HepG2 (cell line): Measurements from ENCODE around the gene CCT3. TPM values are rescaled to one million over a fixed set of nuclear protein-coding genes. Genes with fewer than 3 reads are reported as not detected.
A peak's percentile ranks its signal among the peaks of the same experiment; 100 is the strongest.

Experiments used
- ATAC-seq: fragments of 200-7000 bp; cut with Tn5 transposase; 3 replicates; pipeline ENCODE4 v1.9.1; 2020; ENCODE audit warnings: mild to moderate bottlenecking, moderate library complexity
- BruUV-seq: library from RNA; stranded (reverse); fragments of 400-500 nt; replicated peaks from 2 replicates; lab custom pipeline; 2021; lab: Mats Ljungman, UMichigan
- CTCF ChIA-PET: fragments of 300-600 bp; formaldehyde crosslinking; extraction: SDS; loops from one replicate; lab custom pipeline; 2021; ENCODE audit warnings: low total read pairs, inconsistent platforms, low intra/inter-chr PET ratio; lab: Yijun Ruan, JAX
- POLR2A ChIA-PET: fragments of 350-600 bp; sonication (Branson Sonifier 250); formaldehyde crosslinking; loops from one replicate; lab custom pipeline; 2020; ENCODE audit warnings: antibody characterized with exemption, inconsistent platforms; lab: Yijun Ruan, JAX
- DNase-seq: peaks from one replicate; pipeline ENCODE4 v3.0.0-alpha.2; 2015; ENCODE audit warnings: low spot score
- FAIRE-seq: peaks from 3 replicates; lab custom pipeline; 2011; peaks lifted over from hg19 to GRCh38; lab: Jason Lieb, UNC
- H2AFZ ChIP-seq: one replicate; pipeline ENCODE4 v1.6.1; 2011; ENCODE audit warnings: low read length, inconsistent platforms
- H3K27ac ChIP-seq: fragments of 300-600 bp; 3 replicates; pipeline ENCODE4 v1.8.0; 2011; ENCODE audit warnings: mixed run types, mild to moderate bottlenecking, mixed read lengths, low read length, inconsistent platforms; ENCODE audit not compliant: insufficient read depth; ENCODE audit errors: extremely low read length
- H3K27me3 ChIP-seq, 2 experiments: fragments of 200-600 bp in 1 of 2; 2 replicates in 1 of 2; 3 replicates in 1 of 2; pipeline versions ENCODE4 v1.6.0 to v1.8.0; 2011; ENCODE audit warnings: low read length in 2 of 2, mild to moderate bottlenecking in 2 of 2, moderate library complexity in 2 of 2, inconsistent platforms in 1 of 2; ENCODE audit not compliant: insufficient read depth in 2 of 2, control insufficient read depth in 1 of 2
- H3K36me3 ChIP-seq, 2 experiments: fragments of 200-600 bp in 1 of 2; replicated peaks in 1 of 2; 2 replicates in 1 of 2; 3 replicates in 1 of 2; pipeline versions ENCODE4 v1.5.1 to v1.8.0; 2011; ENCODE audit warnings: low read length in 2 of 2, inconsistent platforms in 1 of 2; ENCODE audit not compliant: insufficient read depth in 2 of 2, control insufficient read depth in 1 of 2
- H3K4me1 ChIP-seq: 2 replicates; pipeline ENCODE4 v1.5.1; 2012; ENCODE audit warnings: low read length, inconsistent platforms; ENCODE audit not compliant: insufficient read depth
- H3K4me2 ChIP-seq: 2 replicates; pipeline ENCODE4 v1.6.0; 2011; ENCODE audit warnings: low read depth, low read length, inconsistent platforms
- H3K4me3 ChIP-seq, 3 experiments: fragments of 200-600 bp in 1 of 3; sonication (generic), shearing (Covaris generic) in 1 of 3; replicated peaks in 1 of 3; 2 replicates each; pipeline ENCODE4 v1.5.1; 2011 to 2016; ENCODE audit warnings: low read length in 3 of 3, inconsistent platforms in 2 of 3, low read depth in 2 of 3, mild to moderate bottlenecking in 2 of 3, control low read depth in 1 of 3, mixed read lengths in 1 of 3; ENCODE audit not compliant: insufficient read depth in 1 of 3
- H3K79me2 ChIP-seq: one replicate; pipeline ENCODE4 v1.6.1; 2011; ENCODE audit warnings: low read length, inconsistent platforms; ENCODE audit not compliant: insufficient read depth
- H3K9ac ChIP-seq: 2 replicates; pipeline ENCODE4 v1.6.0; 2011; ENCODE audit warnings: mild to moderate bottlenecking, low read depth, low read length, inconsistent platforms; ENCODE audit not compliant: insufficient read depth
- H3K9me3 ChIP-seq: 2 replicates; pipeline ENCODE4 v1.5.1; 2012; ENCODE audit warnings: mild to moderate bottlenecking, low read length
- H4K20me1 ChIP-seq: 2 replicates; pipeline ENCODE4 v1.6.0; 2011; ENCODE audit warnings: inconsistent platforms, mild to moderate bottlenecking, low read length, moderate library complexity; ENCODE audit not compliant: insufficient read depth
- HMG20A ChIP-seq: IDR thresholded peaks from 2 replicates; pipeline ENCODE4 v1.6.1; 2016; ENCODE audit warnings: borderline replicate concordance
- MBD4 ChIP-seq: IDR thresholded peaks from 2 replicates; pipeline ENCODE4 v1.6.1; 2012; ENCODE audit warnings: low read length, inconsistent platforms, borderline replicate concordance
- MYNN ChIP-seq: sonication (generic); formaldehyde crosslinking; IDR thresholded peaks from 2 replicates; pipeline ENCODE4 v1.4.0; 2020; ENCODE audit warnings: mild to moderate bottlenecking, low read depth, missing genetic modification reagents
- ZFY ChIP-seq: sonication (generic); formaldehyde crosslinking; IDR thresholded peaks from 2 replicates; pipeline ENCODE4 v1.4.0; 2020; ENCODE audit warnings: missing genetic modification reagents
- ZKSCAN8 ChIP-seq: IDR thresholded peaks from 2 replicates; pipeline ENCODE4 v1.6.1; 2016; ENCODE audit warnings: borderline replicate concordance, missing genetic modification reagents, missing compliant biosample characterization
- ZNF263 ChIP-seq: sonication (generic); formaldehyde crosslinking; IDR thresholded peaks from 2 replicates; pipeline ENCODE4 v1.4.0; 2020; ENCODE audit warnings: missing genetic modification reagents
- WGBS: methylation state at CpG from one replicate; pipeline ENCODE4 v1.1.6; 2017; ENCODE audit warnings: low lambda C conversion rate; 5-methylcytosine and 5-hydroxymethylcytosine counted together
- in situ Hi-C: cut with HindIII; loops from 2 replicates; pipeline ENCODE4 v1.10.0; 2017; ENCODE audit warnings: low pct_unique_long_range_greater_than_20kb; ENCODE audit not compliant: extremely low pct_ligation_motif_present
- intact Hi-C: fragments of 100-400 bp; cut with micrococcal nuclease; formaldehyde crosslinking; loops from one replicate; pipeline ENCODE4 v1.10.0; 2022; ENCODE audit not compliant: unreplicated experiment
- polyA plus RNA-seq, 8 experiments: library from polyadenylated mRNA; depleted of rRNA in 3 of 8; stranded (reverse) in 7 of 8; unstranded in 1 of 8; fragments of >200 nt; fragmentation: Illumina TruSeq in 4 of 8; extraction: Trizol in 4 of 8; gene quantifications; 2 replicates each; pipeline versions ENCODE4 v1.2.1 to v1.2.3, GENCODE V29; 2011 to 2016; ENCODE audit warnings: low read depth in 4 of 8, missing spikeins in 1 of 8, mixed read lengths in 1 of 8; ENCODE audit not compliant: insufficient read depth in 1 of 8
- total RNA-seq, 5 experiments: library from RNA; depleted of rRNA; stranded (reverse); fragments of >200 nt; fragmentation: Illumina TruSeq; extraction: Trizol; gene quantifications; 2 replicates each; pipeline ENCODE4 v1.2.3, GENCODE V29; 2016; ENCODE audit warnings: low read depth in 1 of 5
- TF ChIP-seq, protein P1 (sequence below): sonication (generic); formaldehyde crosslinking; IDR thresholded peaks from 2 replicates; pipeline ENCODE4 v1.5.0; 2020; ENCODE audit warnings: mild to moderate bottlenecking, missing genetic modification reagents, moderate library complexity
- TF ChIP-seq, protein P2 (sequence below): sonication (generic); formaldehyde crosslinking; IDR thresholded peaks from 2 replicates; pipeline ENCODE4 v1.4.0; 2020; ENCODE audit warnings: missing genetic modification reagents, borderline replicate concordance
- TF ChIP-seq, protein P3 (sequence below): sonication (generic); formaldehyde crosslinking; IDR thresholded peaks from 2 replicates; pipeline ENCODE4 v1.5.0; 2020; ENCODE audit warnings: missing genetic modification reagents

CCT3 gene
- total and polyA plus RNA-seq, 2 of the 13 experiments (the other 11 are each of a cell fraction or from before 2014, with no cell fraction given), result 319 to 615 TPM

DNA sequence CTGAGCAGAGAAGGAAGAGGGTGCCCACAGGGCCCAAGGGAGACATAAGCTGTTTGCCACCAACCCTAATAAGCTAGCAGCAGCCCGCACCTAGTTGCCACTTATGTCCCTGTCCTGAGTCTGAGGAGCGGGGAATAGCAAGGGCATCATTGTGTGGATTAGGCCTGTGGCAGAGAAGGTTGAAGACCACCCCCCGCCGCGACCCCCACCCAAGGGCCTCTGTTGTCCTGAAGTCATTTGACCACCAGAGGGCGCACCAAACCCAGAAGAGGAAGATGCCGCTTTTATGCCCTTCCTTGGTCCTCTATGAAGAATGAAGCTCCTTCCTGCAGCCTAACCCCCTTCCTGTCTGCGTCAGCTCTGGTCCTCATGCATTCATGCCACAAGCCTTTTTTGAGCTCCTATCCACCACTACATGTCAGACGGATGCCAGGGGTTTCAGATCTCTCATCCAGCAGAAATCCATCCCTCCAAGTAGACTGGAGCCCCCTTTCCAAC, 47.5 kb upstream of the CCT3 start (continued):
- TF ChIP-seq, protein P1, sequence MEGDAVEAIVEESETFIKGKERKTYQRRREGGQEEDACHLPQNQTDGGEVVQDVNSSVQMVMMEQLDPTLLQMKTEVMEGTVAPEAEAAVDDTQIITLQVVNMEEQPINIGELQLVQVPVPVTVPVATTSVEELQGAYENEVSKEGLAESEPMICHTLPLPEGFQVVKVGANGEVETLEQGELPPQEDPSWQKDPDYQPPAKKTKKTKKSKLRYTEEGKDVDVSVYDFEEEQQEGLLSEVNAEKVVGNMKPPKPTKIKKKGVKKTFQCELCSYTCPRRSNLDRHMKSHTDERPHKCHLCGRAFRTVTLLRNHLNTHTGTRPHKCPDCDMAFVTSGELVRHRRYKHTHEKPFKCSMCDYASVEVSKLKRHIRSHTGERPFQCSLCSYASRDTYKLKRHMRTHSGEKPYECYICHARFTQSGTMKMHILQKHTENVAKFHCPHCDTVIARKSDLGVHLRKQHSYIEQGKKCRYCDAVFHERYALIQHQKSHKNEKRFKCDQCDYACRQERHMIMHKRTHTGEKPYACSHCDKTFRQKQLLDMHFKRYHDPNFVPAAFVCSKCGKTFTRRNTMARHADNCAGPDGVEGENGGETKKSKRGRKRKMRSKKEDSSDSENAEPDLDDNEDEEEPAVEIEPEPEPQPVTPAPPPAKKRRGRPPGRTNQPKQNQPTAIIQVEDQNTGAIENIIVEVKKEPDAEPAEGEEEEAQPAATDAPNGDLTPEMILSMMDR (CRISPR knock-in tag), result peak; percentile 89

DNA sequence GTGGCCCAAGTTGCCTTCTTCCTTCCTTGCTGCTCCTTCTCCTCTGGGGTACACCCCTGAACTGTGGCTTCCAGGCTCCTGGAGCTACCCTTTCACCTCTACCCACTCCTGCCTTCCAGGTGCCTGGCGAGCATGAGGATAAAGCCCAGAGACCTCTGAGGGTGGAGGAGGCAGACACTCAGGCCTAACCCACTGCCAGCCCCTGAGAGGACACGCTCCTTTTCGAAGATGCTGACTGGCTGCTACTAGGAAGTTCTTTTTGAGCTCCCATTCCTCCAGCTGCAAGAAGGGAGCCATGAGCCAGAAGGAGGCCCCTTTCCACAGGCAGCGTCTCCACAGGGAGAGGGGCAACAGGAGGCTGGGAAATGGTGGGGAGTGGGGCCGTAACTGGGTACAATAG, 46.6 kb upstream of the CCT3 start:
- Histone ChIP-seq H3K4me1 (peaks cover 28% of the 10 kb centered on the region), H2AFZ (no peak overlapping the region), H3K27ac (no peak overlapping the region), H3K27me3 (peaks cover 4 to 8% of the 10 kb centered on the region in 2 experiments; a peak in 3 of 5 replicates), H3K36me3 (peaks cover 21 to 41% of the 10 kb centered on the region in 2 experiments), H3K9me3 (no peaks in the 10 kb centered on the region), H3K4me3 (no peak overlapping the region), H3K4me2 (no peak overlapping the region), H4K20me1 (peaks cover 2% of the 10 kb centered on the region), H3K9ac (no peak overlapping the region), H3K79me2 (no peaks in the 10 kb centered on the region)
- FAIRE-seq (no peak), DNase-seq (no peak), ATAC-seq (no peak)
- ChIA-PET CTCF (interaction anchor here (1.3 to 5.4 kb wide), 3 partner anchors 28 to 64 kb away, joined by 4 to 76 read pairs (median 9); no protein-coding TSS in a partner anchor), POLR2A (interaction anchor here (1.1 to 12.6 kb wide), 3 partner anchors 9 to 120 kb away, joined by 3 to 189 read pairs (median 8); partner anchors contain the start of gene RHBG)
- 98% methylated on average over 4 of the region's 5 CpGs for WGBS
- BruUV-seq, result no TSS peak
- no peak for TF ChIP-seq ZFY (CRISPR knock-in tag)
- no peak for TF ChIP-seq HMG20A (CRISPR knock-in tag)
- 0 out of 2 replicates have a peak, but pooled peaks have one; percentile 7 for TF ChIP-seq MBD4
- TF ChIP-seq ZKSCAN8 (CRISPR knock-in tag), result no peak
- no peak for TF ChIP-seq ZNF263 (CRISPR knock-in tag)
- TF ChIP-seq, protein P2, sequence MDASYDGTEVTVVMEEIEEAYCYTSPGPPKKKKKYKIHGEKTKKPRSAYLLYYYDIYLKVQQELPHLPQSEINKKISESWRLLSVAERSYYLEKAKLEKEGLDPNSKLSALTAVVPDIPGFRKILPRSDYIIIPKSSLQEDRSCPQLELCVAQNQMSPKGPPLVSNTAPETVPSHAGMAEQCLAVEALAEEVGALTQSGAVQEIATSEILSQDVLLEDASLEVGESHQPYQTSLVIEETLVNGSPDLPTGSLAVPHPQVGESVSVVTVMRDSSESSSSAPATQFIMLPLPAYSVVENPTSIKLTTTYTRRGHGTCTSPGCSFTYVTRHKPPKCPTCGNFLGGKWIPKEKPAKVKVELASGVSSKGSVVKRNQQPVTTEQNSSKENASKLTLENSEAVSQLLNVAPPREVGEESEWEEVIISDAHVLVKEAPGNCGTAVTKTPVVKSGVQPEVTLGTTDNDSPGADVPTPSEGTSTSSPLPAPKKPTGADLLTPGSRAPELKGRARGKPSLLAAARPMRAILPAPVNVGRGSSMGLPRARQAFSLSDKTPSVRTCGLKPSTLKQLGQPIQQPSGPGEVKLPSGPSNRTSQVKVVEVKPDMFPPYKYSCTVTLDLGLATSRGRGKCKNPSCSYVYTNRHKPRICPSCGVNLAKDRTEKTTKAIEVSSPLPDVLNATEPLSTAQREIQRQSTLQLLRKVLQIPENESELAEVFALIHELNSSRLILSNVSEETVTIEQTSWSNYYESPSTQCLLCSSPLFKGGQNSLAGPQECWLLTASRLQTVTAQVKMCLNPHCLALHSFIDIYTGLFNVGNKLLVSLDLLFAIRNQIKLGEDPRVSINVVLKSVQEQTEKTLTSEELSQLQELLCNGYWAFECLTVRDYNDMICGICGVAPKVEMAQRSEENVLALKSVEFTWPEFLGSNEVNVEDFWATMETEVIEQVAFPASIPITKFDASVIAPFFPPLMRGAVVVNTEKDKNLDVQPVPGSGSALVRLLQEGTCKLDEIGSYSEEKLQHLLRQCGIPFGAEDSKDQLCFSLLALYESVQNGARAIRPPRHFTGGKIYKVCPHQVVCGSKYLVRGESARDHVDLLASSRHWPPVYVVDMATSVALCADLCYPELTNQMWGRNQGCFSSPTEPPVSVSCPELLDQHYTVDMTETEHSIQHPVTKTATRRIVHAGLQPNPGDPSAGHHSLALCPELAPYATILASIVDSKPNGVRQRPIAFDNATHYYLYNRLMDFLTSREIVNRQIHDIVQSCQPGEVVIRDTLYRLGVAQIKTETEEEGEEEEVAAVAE (CRISPR knock-in tag), result no peak
- TF ChIP-seq, protein P3, sequence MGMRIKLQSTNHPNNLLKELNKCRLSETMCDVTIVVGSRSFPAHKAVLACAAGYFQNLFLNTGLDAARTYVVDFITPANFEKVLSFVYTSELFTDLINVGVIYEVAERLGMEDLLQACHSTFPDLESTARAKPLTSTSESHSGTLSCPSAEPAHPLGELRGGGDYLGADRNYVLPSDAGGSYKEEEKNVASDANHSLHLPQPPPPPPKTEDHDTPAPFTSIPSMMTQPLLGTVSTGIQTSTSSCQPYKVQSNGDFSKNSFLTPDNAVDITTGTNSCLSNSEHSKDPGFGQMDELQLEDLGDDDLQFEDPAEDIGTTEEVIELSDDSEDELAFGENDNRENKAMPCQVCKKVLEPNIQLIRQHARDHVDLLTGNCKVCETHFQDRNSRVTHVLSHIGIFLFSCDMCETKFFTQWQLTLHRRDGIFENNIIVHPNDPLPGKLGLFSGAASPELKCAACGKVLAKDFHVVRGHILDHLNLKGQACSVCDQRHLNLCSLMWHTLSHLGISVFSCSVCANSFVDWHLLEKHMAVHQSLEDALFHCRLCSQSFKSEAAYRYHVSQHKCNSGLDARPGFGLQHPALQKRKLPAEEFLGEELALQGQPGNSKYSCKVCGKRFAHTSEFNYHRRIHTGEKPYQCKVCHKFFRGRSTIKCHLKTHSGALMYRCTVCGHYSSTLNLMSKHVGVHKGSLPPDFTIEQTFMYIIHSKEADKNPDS (CRISPR knock-in tag), result no peak
- TF ChIP-seq MYNN (CRISPR knock-in tag), result no peak
- in situ Hi-C loops (loop anchor here (5.0 kb wide), 1 partner anchor 53 kb away; no protein-coding TSS in a partner anchor), intact Hi-C loops (loop anchor here (1.0 kb wide), 1 partner anchor 60 kb away; no protein-coding TSS in a partner anchor)
